Keratinocyte (primary cell): Measurements from ENCODE around the gene PCDHGC3. TPM values are rescaled to one million over a fixed set of nuclear protein-coding genes. Genes with fewer than 3 reads are reported as not detected.
A peak's percentile ranks its signal among the peaks of the same experiment; 100 is the strongest.

Experiments used
- DNase-seq: peaks from one replicate; pipeline ENCODE4 v3.0.0-alpha.2; 2011; ENCODE audit warnings: low read depth, missing footprints, low spot score
- FAIRE-seq: peaks from 2 replicates; lab custom pipeline; 2011; peaks lifted over from hg19 to GRCh38; lab: Jason Lieb, UNC
- H2AFZ ChIP-seq: 2 replicates; pipeline ENCODE4 v1.6.0; 2012; ENCODE audit warnings: low read length, control low read depth, inconsistent platforms; ENCODE audit not compliant: control insufficient read depth
- H3K27ac ChIP-seq: 2 replicates; pipeline ENCODE4 v1.5.1; 2011; ENCODE audit warnings: low read length; ENCODE audit not compliant: control insufficient read depth, insufficient read depth
- H3K27me3 ChIP-seq: 3 replicates; pipeline ENCODE4 v1.6.0; 2011; ENCODE audit warnings: low read length; ENCODE audit not compliant: control insufficient read depth, insufficient read depth; ENCODE audit errors: extremely low read depth
- H3K36me3 ChIP-seq, 2 experiments: 2 replicates in 1 of 2; 3 replicates in 1 of 2; pipeline ENCODE4 v1.5.1; 2011; ENCODE audit warnings: low read length in 2 of 2, mild to moderate bottlenecking in 1 of 2; ENCODE audit not compliant: control insufficient read depth in 2 of 2, insufficient read depth in 2 of 2; ENCODE audit errors: extremely low read depth in 1 of 2
- H3K4me1 ChIP-seq: 3 replicates; pipeline ENCODE4 v1.5.1; 2011; ENCODE audit warnings: low read length; ENCODE audit not compliant: control insufficient read depth, insufficient read depth; ENCODE audit errors: extremely low read depth
- H3K4me2 ChIP-seq: 3 replicates; pipeline ENCODE4 v1.6.0; 2011; ENCODE audit warnings: low read depth, low read length; ENCODE audit not compliant: control insufficient read depth, insufficient read depth; ENCODE audit errors: extremely low read depth
- H3K4me3 ChIP-seq, 3 experiments: fragments of 200-600 bp in 1 of 3; sonication (generic) in 1 of 3; 2 replicates in 2 of 3; 3 replicates in 1 of 3; pipeline ENCODE4 v1.5.1; 2011 to 2016; ENCODE audit warnings: low read length in 3 of 3, mild to moderate bottlenecking in 3 of 3, control low read depth in 2 of 3, inconsistent platforms in 1 of 3, low read depth in 1 of 3, mixed read lengths in 1 of 3, mixed run types in 1 of 3, moderate library complexity in 1 of 3; ENCODE audit not compliant: control insufficient read depth in 2 of 3, insufficient read depth in 2 of 3; ENCODE audit errors: extremely low read depth in 1 of 3
- H3K79me2 ChIP-seq: 2 replicates; pipeline ENCODE4 v1.6.0; 2012; ENCODE audit warnings: low read length; ENCODE audit not compliant: control insufficient read depth, insufficient read depth
- H3K9ac ChIP-seq: 3 replicates; pipeline ENCODE4 v1.6.0; 2011; ENCODE audit warnings: low read length; ENCODE audit not compliant: control insufficient read depth, insufficient read depth; ENCODE audit errors: extremely low read depth
- H3K9me1 ChIP-seq: 3 replicates; pipeline ENCODE4 v1.6.0; 2011; ENCODE audit warnings: low read length; ENCODE audit not compliant: control insufficient read depth, insufficient read depth; ENCODE audit errors: extremely low read depth
- H3K9me3 ChIP-seq: 2 replicates; pipeline ENCODE4 v1.5.1; 2012; ENCODE audit warnings: low read depth, low read length; ENCODE audit not compliant: control insufficient read depth
- H4K20me1 ChIP-seq: 3 replicates; pipeline ENCODE4 v1.6.0; 2011; ENCODE audit warnings: low read length; ENCODE audit not compliant: control insufficient read depth, insufficient read depth; ENCODE audit errors: extremely low read depth
- EZH2 ChIP-seq: IDR thresholded peaks from one replicate; pipeline ENCODE4 v1.6.1; 2012; ENCODE audit warnings: inconsistent platforms, mild to moderate bottlenecking, low read length, moderate library complexity
- dilution Hi-C: fragments of 300-500 bp; cut with MboI; formaldehyde crosslinking; loops from one replicate; pipeline ENCODE4 v1.7.0; 2020; ENCODE audit warnings: low sequenced_read_pairs; ENCODE audit not compliant: extremely low pct_ligation_motif_present
- polyA minus RNA-seq, 3 experiments: library from RNA; depleted of rRNA, polyadenylated mRNA; stranded (reverse); fragments of >200 nt; gene quantifications; 1 replicate in 1 of 3; 2 replicates in 1 of 3; 3 replicates in 1 of 3; pipeline ENCODE4 v1.2.3, GENCODE V29; 2011
- polyA plus RNA-seq, 5 experiments: library from polyadenylated mRNA; depleted of rRNA in 3 of 5; stranded (reverse) in 3 of 5; stranded (forward) in 1 of 5; unstranded in 1 of 5; fragments of >200 nt; gene quantifications; 1 replicate in 1 of 5; 2 replicates in 3 of 5; 3 replicates in 1 of 5; pipeline versions ENCODE4 v1.2.1 to v1.2.3, GENCODE V29; 2011 to 2012; ENCODE audit warnings: missing spikeins in 2 of 5, low read depth in 1 of 5, low replicate concordance in 1 of 5
- TF ChIP-seq, protein P1 (sequence below), 3 experiments: IDR thresholded peaks in 1 of 3; conservative IDR thresholded peaks in 1 of 3; optimal IDR thresholded peaks in 1 of 3; 2 replicates in 2 of 3; 3 replicates in 1 of 3; pipeline versions ENCODE3 to v1.5.1; 2011; ENCODE audit warnings: low read length in 3 of 3, mild to moderate bottlenecking in 3 of 3, moderate library complexity in 2 of 3, control low read depth in 1 of 3, inconsistent platforms in 1 of 3; ENCODE audit not compliant: insufficient read depth in 2 of 3; ENCODE audit errors: extremely low read depth in 1 of 3

The PCDHGC3 gene
- 9.8 to 45.1 TPM (median 15.2 TPM) in 3 replicates for polyA plus RNA-seq
- polyA plus RNA-seq (2011; ENCODE audit: low read depth): 13.6 TPM
- 14.4 TPM in 2 replicates for polyA plus RNA-seq (2011; cell fraction: cytosol; rRNA removed)
- 61.1 and 61.9 TPM in 2 replicates for polyA plus RNA-seq (2011; cell fraction: nucleus; rRNA removed)
- 54.2 and 60.9 TPM in 2 replicates for polyA plus RNA-seq (2012; ENCODE audit: low replicate concordance)
- 13.3 to 68.5 TPM (median 17.7 TPM) in 3 replicates for polyA minus RNA-seq
- polyA minus RNA-seq (2011; cell fraction: cytosol; rRNA and poly(A)+ RNA removed): 22.8 TPM
- polyA minus RNA-seq (2011; cell fraction: nucleus; rRNA and poly(A)+ RNA removed): 59.0 and 78.7 TPM in 2 replicates

DNA sequence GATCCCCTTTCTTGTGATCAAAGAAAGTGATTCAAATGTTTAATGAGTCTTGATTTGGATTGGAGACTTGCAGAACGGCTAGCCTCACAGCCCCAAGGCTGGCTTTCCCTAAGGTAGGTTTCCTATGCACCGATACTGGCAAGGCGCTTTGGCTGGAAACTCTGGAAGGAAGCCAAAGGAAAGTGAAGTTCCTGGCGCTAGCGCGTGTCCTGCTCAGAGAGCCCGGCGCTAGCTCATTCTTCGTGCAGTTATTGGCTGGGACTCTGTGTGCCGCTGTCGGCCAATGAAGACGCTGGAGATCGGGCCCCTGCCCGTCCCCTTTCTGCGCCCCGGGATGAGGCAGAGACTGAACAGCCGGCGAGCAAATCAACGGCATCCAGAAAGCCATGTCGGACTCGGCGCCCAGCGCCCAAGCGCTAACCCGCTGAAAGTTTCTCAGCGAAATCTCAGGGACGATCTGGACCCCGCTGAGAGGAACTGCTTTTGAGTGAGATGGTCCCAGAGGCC is at the start of gene PCDHGC3:
TSS of gene PCDHGC3 (plus strand) at position 342 of the 507 bp plus-strand sequence. CDS start at position 493, 151 bp downstream.
- Histone ChIP-seq H3K27me3 (peaks cover 5% of the 10 kb centered on the region), H3K27ac (peak within 1 kb of the TSS; percentile 66), H3K4me2 (peak within 1 kb of the TSS; percentile 97), H2AFZ (peak within 1 kb of the TSS; percentile 95), H4K20me1 (no peaks in the 10 kb centered on the region), H3K36me3 (peaks cover 0 to 1% of the 10 kb centered on the region in 2 experiments), H3K9ac (peak within 1 kb of the TSS; percentile 83), H3K4me1 (peaks cover 19% of the 10 kb centered on the region), H3K9me1 (no peaks in the 10 kb centered on the region), H3K9me3 (no peaks in the 10 kb centered on the region), H3K4me3 (peak within 1 kb of the TSS; percentile 49 to 96 (median 94)), H3K79me2 (peaks cover 7% of the 10 kb centered on the region)
- peak; percentile 63 for DNase-seq
- dilution Hi-C loops: no loop called here
- TF ChIP-seq EZH2: no peak
- TF ChIP-seq, protein P1, sequence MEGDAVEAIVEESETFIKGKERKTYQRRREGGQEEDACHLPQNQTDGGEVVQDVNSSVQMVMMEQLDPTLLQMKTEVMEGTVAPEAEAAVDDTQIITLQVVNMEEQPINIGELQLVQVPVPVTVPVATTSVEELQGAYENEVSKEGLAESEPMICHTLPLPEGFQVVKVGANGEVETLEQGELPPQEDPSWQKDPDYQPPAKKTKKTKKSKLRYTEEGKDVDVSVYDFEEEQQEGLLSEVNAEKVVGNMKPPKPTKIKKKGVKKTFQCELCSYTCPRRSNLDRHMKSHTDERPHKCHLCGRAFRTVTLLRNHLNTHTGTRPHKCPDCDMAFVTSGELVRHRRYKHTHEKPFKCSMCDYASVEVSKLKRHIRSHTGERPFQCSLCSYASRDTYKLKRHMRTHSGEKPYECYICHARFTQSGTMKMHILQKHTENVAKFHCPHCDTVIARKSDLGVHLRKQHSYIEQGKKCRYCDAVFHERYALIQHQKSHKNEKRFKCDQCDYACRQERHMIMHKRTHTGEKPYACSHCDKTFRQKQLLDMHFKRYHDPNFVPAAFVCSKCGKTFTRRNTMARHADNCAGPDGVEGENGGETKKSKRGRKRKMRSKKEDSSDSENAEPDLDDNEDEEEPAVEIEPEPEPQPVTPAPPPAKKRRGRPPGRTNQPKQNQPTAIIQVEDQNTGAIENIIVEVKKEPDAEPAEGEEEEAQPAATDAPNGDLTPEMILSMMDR (optimal IDR thresholded peaks at IDR 0.05 in 1 of 3, IDR thresholded peaks at IDR 0.05 in 1 of 3, conservative IDR thresholded peaks at IDR 0.05 in 1 of 3; ENCODE audit: extremely low read depth in 1 of 3, insufficient read depth in 2 of 3, low read length in 3 of 3): peak in 2 of 3 experiments; percentile 20 to 60
- peak; percentile 56 for FAIRE-seq

DNA sequence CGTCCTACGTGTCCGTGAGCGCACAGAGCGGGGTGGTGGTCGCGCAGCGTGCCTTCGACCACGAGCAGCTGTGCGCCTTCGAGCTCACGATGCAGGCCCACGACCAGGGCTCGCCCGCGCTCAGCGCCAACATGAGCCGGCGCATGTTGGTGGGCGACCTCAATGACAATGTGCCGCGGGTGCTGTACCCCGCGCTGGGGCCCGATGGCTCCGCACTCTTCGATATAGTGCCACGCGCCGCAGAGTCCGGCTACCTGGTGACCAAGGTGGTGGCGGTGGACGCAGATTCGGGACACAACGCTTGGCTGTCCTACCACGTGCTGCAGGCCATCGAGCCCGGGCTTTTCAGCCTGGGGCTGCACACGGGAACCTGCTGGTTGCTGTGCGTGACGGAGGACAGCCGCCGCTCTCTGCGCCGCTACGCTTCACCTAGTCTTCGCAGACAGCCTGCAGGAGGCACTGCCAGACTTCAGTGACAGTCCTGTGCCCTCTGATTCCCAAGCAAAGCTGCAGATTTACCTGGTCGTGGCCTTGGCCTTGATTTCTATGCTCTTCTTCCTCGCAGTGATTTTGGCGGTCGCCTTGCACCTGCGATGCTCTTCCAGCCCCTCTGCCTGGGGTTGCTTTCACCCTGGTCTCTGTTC is 47.9 kb upstream of the PCDHGC3 start:
- Histone ChIP-seq H3K9me3 (peaks cover 31% of the 10 kb centered on the region), H2AFZ (no peak overlapping the region), H3K4me2 (no peak overlapping the region), H3K4me1 (no peaks in the 10 kb centered on the region), H4K20me1 (no peaks in the 10 kb centered on the region), H3K4me3 (no peak overlapping the region), H3K36me3 (no peaks in the 10 kb centered on the region), H3K9me1 (no peaks in the 10 kb centered on the region), H3K9ac (no peak overlapping the region), H3K27ac (no peak overlapping the region), H3K79me2 (no peaks in the 10 kb centered on the region), H3K27me3 (peaks cover 22% of the 10 kb centered on the region)
- dilution Hi-C loops: no loop called here
- DNase-seq (no peak), FAIRE-seq (no peak)
- TF ChIP-seq, protein P1 (optimal IDR thresholded peaks at IDR 0.05 in 1 of 3, IDR thresholded peaks at IDR 0.05 in 1 of 3, conservative IDR thresholded peaks at IDR 0.05 in 1 of 3; ENCODE audit: extremely low read depth in 1 of 3, insufficient read depth in 2 of 3, low read length in 3 of 3): no peak
- no peak for TF ChIP-seq EZH2
